OCI-LY1 (cell line): ENCODE measurements around the gene CCDC27.

Source experiments
- H2AFZ ChIP-seq: fragments of 200-600 bp; sonication (generic), shearing (Covaris generic); 2 replicates; pipeline ENCODE4 v1.6.0; 2014; ENCODE audit warnings: antibody characterized with exemption, mild to moderate bottlenecking, low read length
- H3F3A ChIP-seq: fragments of 200-600 bp; sonication (generic), shearing (Covaris generic); 2 replicates; pipeline ENCODE4 v1.6.0; 2014; ENCODE audit warnings: mild to moderate bottlenecking, antibody characterized with exemption, low read length, moderate library complexity; ENCODE audit not compliant: insufficient read depth
- H3K27ac ChIP-seq: fragments of 200-600 bp; sonication (generic); 2 replicates; pipeline ENCODE4 v1.5.1; 2014; ENCODE audit warnings: low read length, mixed run types, mild to moderate bottlenecking, low read depth; ENCODE audit not compliant: poor library complexity, severe bottlenecking
- H3K27me3 ChIP-seq: fragments of 200-600 bp; sonication (generic); 2 replicates; pipeline ENCODE4 v1.6.0; 2014; ENCODE audit warnings: antibody characterized with exemption, mild to moderate bottlenecking, low read length, moderate library complexity; ENCODE audit not compliant: insufficient read depth
- H3K36me3 ChIP-seq: fragments of 200-600 bp; sonication (generic); 2 replicates; pipeline ENCODE4 v1.6.1; 2014; ENCODE audit warnings: mild to moderate bottlenecking, antibody characterized with exemption, low read length, moderate library complexity, mixed read lengths; ENCODE audit not compliant: insufficient read depth
- H3K4me1 ChIP-seq: fragments of 200-600 bp; sonication (generic); 2 replicates; pipeline ENCODE4 v1.5.1; 2014; ENCODE audit warnings: mild to moderate bottlenecking, low read length, moderate library complexity; ENCODE audit not compliant: insufficient read depth, severe bottlenecking
- H3K4me2 ChIP-seq: fragments of 200-600 bp; sonication (generic), shearing (Covaris generic); 2 replicates; pipeline ENCODE4 v1.6.1; 2014; ENCODE audit warnings: low read length
- H3K4me3 ChIP-seq: fragments of 200-600 bp; sonication (generic); 2 replicates; pipeline ENCODE4 v1.5.1; 2014; ENCODE audit warnings: low read length, low read depth, mild to moderate bottlenecking, mixed read lengths; ENCODE audit not compliant: poor library complexity, severe bottlenecking
- H3K79me2 ChIP-seq: fragments of 200-600 bp; shearing (Covaris generic); 2 replicates; pipeline ENCODE4 v1.6.1; 2016; ENCODE audit warnings: mixed run types, low read length, mixed read lengths; ENCODE audit not compliant: insufficient read depth
- H3K9ac ChIP-seq: fragments of 200-600 bp; sonication (generic), shearing (Covaris generic); 2 replicates; pipeline ENCODE4 v1.6.1; 2014; ENCODE audit warnings: mild to moderate bottlenecking, low read length, mixed read lengths
- H3K9me2 ChIP-seq: fragments of 200-600 bp; sonication (generic), shearing (Covaris generic); 2 replicates; pipeline ENCODE4 v1.6.1; 2014; ENCODE audit warnings: low read depth, mild to moderate bottlenecking, low read length, mixed read lengths
- H3K9me3 ChIP-seq: fragments of 200-600 bp; shearing (Covaris generic); 2 replicates; pipeline ENCODE4 v1.6.1; 2014; ENCODE audit warnings: low read length, mixed read lengths
- H4K20me1 ChIP-seq: fragments of 200-600 bp; sonication (generic), shearing (Covaris generic); 2 replicates; pipeline ENCODE4 v1.6.0; 2016; ENCODE audit warnings: mild to moderate bottlenecking, low read length; ENCODE audit not compliant: insufficient read depth
- EZH2 ChIP-seq: fragments of 200-600 bp; sonication (generic), shearing (Covaris generic); IDR thresholded peaks from 2 replicates; pipeline ENCODE4 v1.8.0; 2017; ENCODE audit warnings: borderline replicate concordance, mixed run types, mild to moderate bottlenecking, antibody characterized with exemption, low read length, moderate library complexity, mixed read lengths
- TF ChIP-seq, protein P1 (sequence below): fragments of 200-600 bp; sonication (generic), shearing (Covaris generic); IDR thresholded peaks from 2 replicates; pipeline ENCODE4 v1.5.1; 2017; ENCODE audit warnings: mild to moderate bottlenecking, antibody characterized with exemption, low read length, moderate library complexity, mixed read lengths

CCDC27 gene

DNA sequence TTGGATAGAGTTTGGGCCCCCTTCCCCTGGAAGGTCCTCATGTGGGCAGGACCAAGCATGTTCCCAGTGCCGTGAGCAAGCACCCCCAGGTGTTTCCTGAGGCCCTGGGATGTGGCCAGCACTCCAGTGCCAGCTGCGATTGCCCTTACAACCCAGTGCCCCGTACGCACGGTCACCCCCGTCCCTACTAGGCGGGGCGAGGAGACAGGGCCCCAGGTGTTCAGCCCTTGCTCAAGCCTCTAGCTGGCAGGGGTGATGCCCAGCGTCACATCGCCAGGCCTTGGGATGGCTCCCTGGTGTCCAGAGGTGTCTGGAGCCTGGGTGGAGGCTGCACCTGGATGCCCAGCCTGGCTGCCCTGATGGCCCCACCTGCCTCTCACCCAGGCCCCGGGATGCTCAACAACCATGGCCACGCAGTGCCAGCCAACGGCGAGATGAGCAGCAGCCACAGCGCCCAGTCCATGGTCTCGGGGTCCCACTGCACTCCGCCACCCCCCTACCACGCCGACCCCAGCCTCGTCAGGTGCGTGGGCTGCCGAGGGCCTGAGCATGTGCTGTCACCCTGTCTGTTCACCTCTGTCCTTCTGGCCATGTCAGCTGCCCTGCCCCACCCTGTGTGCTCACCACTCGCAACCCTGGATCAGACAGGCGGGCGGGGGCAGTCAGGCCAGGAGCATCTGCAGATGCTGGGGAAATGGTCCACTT lies 21.6 kb upstream of the CCDC27 start:
- Histone ChIP-seq H3F3A (no peaks in the 10 kb centered on the region), H2AFZ (no peak overlapping the region), H3K9ac (no peak overlapping the region), H3K27me3 (peaks cover 12% of the 10 kb centered on the region; the same call in 1 of the 2 replicates), H3K4me2 (no peak overlapping the region), H3K9me3 (no peaks in the 10 kb centered on the region), H3K36me3 (peaks cover 2% of the 10 kb centered on the region), H3K27ac (no peak overlapping the region), H3K4me3 (no peak overlapping the region), H4K20me1 (no peaks in the 10 kb centered on the region), H3K4me1 (no peaks in the 10 kb centered on the region), H3K79me2 (no peaks in the 10 kb centered on the region), H3K9me2 (no peaks in the 10 kb centered on the region)
- TF ChIP-seq, protein P1, sequence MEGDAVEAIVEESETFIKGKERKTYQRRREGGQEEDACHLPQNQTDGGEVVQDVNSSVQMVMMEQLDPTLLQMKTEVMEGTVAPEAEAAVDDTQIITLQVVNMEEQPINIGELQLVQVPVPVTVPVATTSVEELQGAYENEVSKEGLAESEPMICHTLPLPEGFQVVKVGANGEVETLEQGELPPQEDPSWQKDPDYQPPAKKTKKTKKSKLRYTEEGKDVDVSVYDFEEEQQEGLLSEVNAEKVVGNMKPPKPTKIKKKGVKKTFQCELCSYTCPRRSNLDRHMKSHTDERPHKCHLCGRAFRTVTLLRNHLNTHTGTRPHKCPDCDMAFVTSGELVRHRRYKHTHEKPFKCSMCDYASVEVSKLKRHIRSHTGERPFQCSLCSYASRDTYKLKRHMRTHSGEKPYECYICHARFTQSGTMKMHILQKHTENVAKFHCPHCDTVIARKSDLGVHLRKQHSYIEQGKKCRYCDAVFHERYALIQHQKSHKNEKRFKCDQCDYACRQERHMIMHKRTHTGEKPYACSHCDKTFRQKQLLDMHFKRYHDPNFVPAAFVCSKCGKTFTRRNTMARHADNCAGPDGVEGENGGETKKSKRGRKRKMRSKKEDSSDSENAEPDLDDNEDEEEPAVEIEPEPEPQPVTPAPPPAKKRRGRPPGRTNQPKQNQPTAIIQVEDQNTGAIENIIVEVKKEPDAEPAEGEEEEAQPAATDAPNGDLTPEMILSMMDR = no peak

DNA sequence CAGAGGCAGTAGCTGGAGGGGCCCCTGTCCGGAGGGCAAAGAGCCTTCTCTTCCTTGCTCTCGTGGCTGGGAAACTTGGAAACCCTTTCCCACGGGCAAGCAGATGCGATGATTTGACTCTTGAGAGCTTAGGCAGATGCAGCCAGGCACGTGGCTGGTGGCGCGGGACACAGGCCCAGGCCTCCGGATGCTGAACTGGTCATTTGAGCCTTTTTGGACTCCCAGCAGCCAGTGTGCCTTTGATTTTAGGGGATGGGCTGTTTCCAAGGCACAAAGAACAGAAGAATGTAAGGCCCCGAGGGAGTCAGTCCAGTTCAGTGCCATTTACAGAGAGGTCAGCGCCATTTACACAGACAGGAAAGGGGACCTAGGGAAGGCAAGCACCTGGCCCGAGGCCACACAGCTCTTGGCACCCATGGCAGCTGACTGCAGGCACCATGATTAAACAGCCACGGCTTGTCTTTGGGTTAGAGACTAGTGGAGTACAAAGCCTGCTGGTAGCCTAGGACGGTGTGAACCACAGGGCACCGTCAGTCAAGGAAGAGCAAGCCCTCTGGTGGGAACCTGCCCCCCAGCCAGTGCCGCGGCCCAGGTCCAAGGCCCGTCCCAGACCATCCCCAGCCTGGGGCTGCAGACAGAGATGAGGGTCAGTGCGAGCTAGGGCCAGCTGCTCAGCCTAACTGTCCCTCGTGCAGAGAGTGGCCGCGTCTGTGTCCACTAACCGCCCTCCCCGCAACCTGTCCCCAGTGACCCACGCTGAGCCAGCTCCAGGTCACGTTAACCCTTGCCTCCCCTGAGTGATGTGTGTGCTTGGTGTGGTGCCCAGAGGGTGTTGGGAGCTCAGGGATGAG lies 20.4 kb upstream of the CCDC27 start:
- peaks cover 12% of the 10 kb centered on the region; the same call in 1 of the 2 replicates for H3K27me3 ChIP-seq
- H3K79me2 ChIP-seq = no peaks in the 10 kb centered on the region
- H3K36me3 ChIP-seq = peaks cover 9% of the 10 kb centered on the region
- no peaks in the 10 kb centered on the region for H3F3A ChIP-seq
- no peaks in the 10 kb centered on the region for H3K9me3 ChIP-seq
- no peaks in the 10 kb centered on the region for H3K4me1 ChIP-seq
- H4K20me1 ChIP-seq = no peaks in the 10 kb centered on the region
- H3K27ac ChIP-seq = no peak overlapping the region
- H3K4me2 ChIP-seq = no peak overlapping the region
- TF ChIP-seq EZH2 = no peak
- TF ChIP-seq, protein P1 = no peak
- H3K9ac ChIP-seq = no peak overlapping the region
- no peaks in the 10 kb centered on the region for H3K9me2 ChIP-seq
- no peak overlapping the region for H2AFZ ChIP-seq
- no peak overlapping the region for H3K4me3 ChIP-seq

DNA sequence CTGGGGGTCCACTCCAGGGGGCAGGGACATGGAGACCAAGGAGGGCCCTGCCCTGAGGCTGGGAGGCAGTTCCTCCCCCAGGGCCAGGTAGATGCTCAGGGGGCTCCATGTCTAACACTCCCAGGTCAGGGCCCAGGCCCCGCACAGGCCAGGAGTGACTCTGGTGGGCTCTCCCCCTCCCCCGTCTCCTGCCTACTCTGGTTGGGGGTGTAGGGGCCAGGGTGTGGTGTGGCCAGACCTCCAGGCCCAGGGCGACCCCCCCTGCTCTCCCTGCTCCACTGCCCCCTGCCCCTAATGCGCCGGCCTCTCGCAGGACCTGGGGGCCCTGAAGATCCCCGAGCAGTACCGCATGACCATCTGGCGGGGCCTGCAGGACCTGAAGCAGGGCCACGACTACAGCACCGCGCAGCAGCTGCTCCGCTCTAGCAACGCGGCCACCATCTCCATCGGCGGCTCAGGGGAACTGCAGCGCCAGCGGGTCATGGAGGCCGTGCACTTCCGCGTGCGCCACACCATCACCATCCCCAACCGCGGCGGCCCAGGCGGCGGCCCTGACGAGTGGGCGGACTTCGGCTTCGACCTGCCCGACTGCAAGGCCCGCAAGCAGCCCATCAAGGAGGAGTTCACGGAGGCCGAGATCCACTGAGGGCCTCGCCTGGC lies 19.7 kb upstream of the CCDC27 start:
- H2AFZ ChIP-seq = no peak overlapping the region
- no peaks in the 10 kb centered on the region for H3K9me2 ChIP-seq
- H3K9me3 ChIP-seq = no peaks in the 10 kb centered on the region
- no peak overlapping the region for H3K4me2 ChIP-seq
- H3K4me3 ChIP-seq = no peak overlapping the region
- peaks cover 14% of the 10 kb centered on the region for H3K36me3 ChIP-seq
- H3K4me1 ChIP-seq = no peaks in the 10 kb centered on the region
- peaks cover 12% of the 10 kb centered on the region; the same call in 1 of the 2 replicates for H3K27me3 ChIP-seq
- H3K79me2 ChIP-seq = no peaks in the 10 kb centered on the region
- H3F3A ChIP-seq = no peaks in the 10 kb centered on the region
- no peaks in the 10 kb centered on the region for H4K20me1 ChIP-seq
- no peak for TF ChIP-seq EZH2
- TF ChIP-seq, protein P1 = no peak
- H3K9ac ChIP-seq = no peak overlapping the region
- H3K27ac ChIP-seq = no peak overlapping the region
